ENCODE measurements around the gene POLR1C.

Gene POLR1C

DNA sequence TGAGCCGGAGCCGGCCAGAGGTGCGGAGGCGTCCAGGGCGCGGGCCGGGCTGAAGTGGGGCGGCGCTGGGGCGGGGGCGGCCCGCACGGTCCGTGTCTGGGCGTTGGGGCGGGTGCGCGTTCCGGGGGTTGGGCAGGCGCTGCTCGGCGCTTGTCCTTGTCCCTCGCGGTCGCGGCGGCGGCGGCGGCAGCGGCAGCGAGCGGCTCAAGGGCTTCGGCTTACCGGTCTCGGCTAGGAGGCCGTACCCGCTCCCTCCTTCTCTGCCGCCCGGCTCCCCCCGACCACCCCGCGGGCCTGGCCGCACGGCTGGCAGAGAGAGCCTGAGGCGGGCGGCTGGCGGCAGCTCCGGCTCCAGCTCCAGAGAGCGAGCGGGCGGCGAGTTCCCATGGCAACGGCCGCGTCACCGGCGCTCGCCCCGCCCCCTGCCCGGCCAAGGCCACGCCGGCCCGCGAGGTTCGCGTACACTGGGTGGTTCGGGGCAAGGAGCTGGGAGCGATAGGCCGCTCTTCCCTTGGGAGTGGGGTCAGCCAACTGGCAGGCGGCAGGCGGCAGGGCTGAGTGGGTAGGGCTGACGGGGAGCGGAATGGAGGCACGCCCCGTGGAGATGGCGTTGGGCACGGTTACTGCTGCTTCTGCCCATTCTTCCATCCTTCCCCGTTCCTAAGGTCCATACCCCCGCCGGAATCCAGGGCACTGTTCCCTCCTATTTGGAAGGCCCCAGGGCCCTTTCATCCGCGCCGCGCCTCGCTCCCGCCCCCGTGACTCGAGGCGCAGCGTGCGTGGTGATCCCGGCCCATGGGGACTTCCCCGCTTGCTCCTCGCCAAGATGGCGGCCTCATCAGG, 6.7 kb upstream of the POLR1C start, which contains the start of gene LRRC73:
Gene LRRC73 (minus strand): TSS at position 363 of the 843 bp plus-strand sequence. CDS start 561 bp downstream, outside the sequence.
- CTCF ChIA-PET, result interaction anchor here (0.6 to 13.3 kb wide), 8 partner anchors 15 to 804 kb away, joined by 3 to 337 read pairs (median 3); partner anchors contain the start of gene DLK2
- TF ChIP-seq, protein P1, sequence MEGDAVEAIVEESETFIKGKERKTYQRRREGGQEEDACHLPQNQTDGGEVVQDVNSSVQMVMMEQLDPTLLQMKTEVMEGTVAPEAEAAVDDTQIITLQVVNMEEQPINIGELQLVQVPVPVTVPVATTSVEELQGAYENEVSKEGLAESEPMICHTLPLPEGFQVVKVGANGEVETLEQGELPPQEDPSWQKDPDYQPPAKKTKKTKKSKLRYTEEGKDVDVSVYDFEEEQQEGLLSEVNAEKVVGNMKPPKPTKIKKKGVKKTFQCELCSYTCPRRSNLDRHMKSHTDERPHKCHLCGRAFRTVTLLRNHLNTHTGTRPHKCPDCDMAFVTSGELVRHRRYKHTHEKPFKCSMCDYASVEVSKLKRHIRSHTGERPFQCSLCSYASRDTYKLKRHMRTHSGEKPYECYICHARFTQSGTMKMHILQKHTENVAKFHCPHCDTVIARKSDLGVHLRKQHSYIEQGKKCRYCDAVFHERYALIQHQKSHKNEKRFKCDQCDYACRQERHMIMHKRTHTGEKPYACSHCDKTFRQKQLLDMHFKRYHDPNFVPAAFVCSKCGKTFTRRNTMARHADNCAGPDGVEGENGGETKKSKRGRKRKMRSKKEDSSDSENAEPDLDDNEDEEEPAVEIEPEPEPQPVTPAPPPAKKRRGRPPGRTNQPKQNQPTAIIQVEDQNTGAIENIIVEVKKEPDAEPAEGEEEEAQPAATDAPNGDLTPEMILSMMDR (IDR thresholded peaks at IDR 0.05; ENCODE audit: insufficient read depth, low read length, missing control alignments), result no peak
- POLR2A ChIA-PET, result interaction anchor here (0.6 to 1.5 kb wide), 5 partner anchors 9 to 336 kb away, joined by 3 to 5 read pairs (median 3); partner anchors contain the start of gene ZNF318
- no peak for DNase-seq (ENCODE audit: low read depth, low spot score)
- H3K4me3 ChIP-seq (ENCODE audit: low read depth, low read length), result peak within 1 kb of the TSS; percentile 63

DNA sequence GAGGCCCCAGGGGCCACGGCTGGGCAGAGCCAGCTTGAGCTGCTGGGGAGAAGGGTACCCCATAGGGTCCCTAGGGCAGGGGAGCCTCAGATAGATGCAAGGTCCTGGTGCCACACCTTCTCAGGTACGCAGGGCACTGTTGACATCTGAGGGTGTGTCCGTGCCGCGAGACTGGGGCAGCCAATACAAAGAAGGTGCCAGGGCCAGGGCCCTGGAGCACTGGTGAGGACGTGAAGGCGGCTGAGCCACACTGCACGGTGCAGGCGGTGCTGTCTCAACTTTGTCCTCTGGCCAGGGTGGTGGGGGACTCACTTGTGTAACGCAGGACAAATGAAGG, 6.1 kb upstream of the POLR1C start:
- DNase-seq (ENCODE audit: low read depth, low spot score), result no peak
- TF ChIP-seq, protein P1 (IDR thresholded peaks at IDR 0.05; ENCODE audit: insufficient read depth, low read length, missing control alignments), result no peak
- ChIA-PET CTCF (interaction anchor here (1.1 to 13.3 kb wide), 3 partner anchors 15 to 56 kb away, joined by 3 to 337 read pairs (median 169); partner anchors contain the start of gene DLK2), POLR2A (interaction anchor here (0.9 to 1.5 kb wide), 2 partner anchors 62 to 141 kb away, joined by 3 to 5 read pairs; partner anchors contain the start of gene ZNF318)
- no peak overlapping the region for H3K4me3 ChIP-seq (ENCODE audit: low read depth, low read length)

DNA sequence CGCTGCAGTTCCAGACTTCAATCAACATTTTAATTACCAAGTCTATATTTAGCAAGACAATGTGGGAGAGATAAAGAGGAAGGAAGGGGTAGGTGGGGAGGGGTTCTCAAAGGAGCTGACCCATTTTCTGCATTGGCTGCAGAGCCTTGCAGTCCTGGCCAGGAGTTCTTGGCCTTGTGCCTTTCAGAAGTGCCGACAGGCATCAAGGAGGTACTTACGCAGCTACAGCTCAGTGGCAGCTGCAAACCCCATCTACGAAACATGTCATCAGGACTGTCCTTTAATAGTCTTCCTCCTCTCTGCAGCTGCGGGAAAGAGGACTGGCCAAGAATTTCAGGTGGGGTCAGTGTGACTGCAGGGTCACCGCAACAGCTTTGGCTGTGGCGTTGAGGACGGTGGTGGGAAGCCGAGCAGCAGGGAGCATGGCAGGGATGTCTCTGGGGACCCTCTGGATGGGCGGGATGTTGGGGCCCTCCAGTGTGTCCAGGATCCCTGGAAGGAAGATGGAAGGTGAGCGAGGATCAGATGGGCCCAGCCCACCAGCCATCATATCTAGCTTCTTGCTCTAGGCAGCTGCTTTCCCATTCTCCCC, 5.0 kb upstream of the POLR1C start:
- TF ChIP-seq, protein P1 (IDR thresholded peaks at IDR 0.05; ENCODE audit: insufficient read depth, low read length, missing control alignments), result no peak
- DNase-seq (ENCODE audit: low read depth, low spot score), result no peak
- CTCF ChIA-PET, result interaction anchor here (0.9 to 13.3 kb wide), 5 partner anchors 8 to 59 kb away, joined by 4 to 337 read pairs (median 5); partner anchors contain the start of gene DLK2
- POLR2A ChIA-PET, result no interaction called here
- H3K4me3 ChIP-seq (ENCODE audit: low read depth, low read length), result no peak overlapping the region

DNA sequence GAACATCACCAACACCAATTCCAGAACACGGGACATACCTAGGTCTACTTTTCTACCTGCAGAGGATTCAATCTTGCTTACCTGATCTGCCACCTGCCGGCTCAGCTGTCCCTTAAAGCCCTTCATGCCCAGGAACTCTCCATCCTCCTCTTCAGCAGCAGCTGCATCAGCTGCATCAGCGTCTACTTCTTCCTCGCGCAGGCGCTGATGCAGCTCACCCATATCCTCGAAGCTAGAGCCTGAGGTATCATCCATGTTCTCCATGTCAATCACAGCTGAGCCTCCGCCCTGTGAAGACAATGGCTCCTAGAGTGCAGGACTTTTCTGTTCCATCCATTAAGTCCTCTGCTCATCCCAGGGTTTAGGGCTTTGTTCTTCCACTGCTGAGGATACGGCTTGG, 1.1 kb upstream of the POLR1C start:
- ChIA-PET CTCF (interaction anchor here (0.9 to 3.7 kb wide), 6 partner anchors 9 to 253 kb away, joined by 3 to 47 read pairs (median 6); no protein-coding TSS in a partner anchor), POLR2A (no interaction called here)
- TF ChIP-seq, protein P1 (IDR thresholded peaks at IDR 0.05; ENCODE audit: insufficient read depth, low read length, missing control alignments), result no peak
- no peak for DNase-seq (ENCODE audit: low read depth, low spot score)
- peak overlapping the region; percentile 58 for H3K4me3 ChIP-seq (ENCODE audit: low read depth, low read length)

DNA sequence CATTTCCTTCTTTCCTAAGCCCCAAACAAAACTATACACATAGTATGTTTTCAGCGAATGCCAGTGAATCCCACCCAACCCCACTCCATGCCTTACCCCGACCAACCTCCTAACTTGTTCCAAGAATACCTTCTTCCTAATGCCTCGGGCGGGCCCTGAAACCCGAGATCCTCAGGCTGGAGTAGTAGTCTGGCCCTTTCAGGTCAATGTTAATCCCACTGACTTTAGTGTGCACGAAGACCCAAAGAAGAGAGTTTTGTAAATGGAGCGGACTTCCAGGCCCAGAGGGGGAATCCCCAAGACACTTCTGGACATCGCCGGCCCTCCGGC, 557 bp upstream of the POLR1C start:
- POLR2A ChIA-PET, result interaction anchor here (0.6 to 1.2 kb wide), 6 partner anchors 8 to 254 kb away, joined by 3 to 4 read pairs (median 3); partner anchors contain the start of genes GTPBP2, VEGFA and ZNF318
- CTCF ChIA-PET, result interaction anchor here (0.9 to 3.7 kb wide), 6 partner anchors 9 to 254 kb away, joined by 3 to 47 read pairs (median 6); no protein-coding TSS in a partner anchor
- peak overlapping the region; percentile 58 for H3K4me3 ChIP-seq (ENCODE audit: low read depth, low read length)
- TF ChIP-seq, protein P1 (IDR thresholded peaks at IDR 0.05; ENCODE audit: insufficient read depth, low read length, missing control alignments), result no peak
- no peak for DNase-seq (ENCODE audit: low read depth, low spot score)
